MM.1S (cell line): ENCODE measurements around the gene USPL1.
"Not testable (repeated sequence)": the region's sequence is repeated elsewhere in the genome, so short reads cannot be mapped to it uniquely, and the experiment has no call there.

Experiments
- DNase-seq: peaks from one replicate; pipeline ENCODE4 v3.0.0-alpha.2; 2015
- H2AFZ ChIP-seq: fragments of 300-600 bp; sonication (generic); 2 replicates; pipeline ENCODE4 v1.6.0; 2016; ENCODE audit warnings: antibody characterized with exemption, low read length
- H3F3A ChIP-seq: fragments of 300-600 bp; sonication (generic); 2 replicates; pipeline ENCODE4 v1.6.1; 2016; ENCODE audit warnings: mild to moderate bottlenecking, antibody characterized with exemption, low read length, moderate library complexity, mixed read lengths; ENCODE audit not compliant: insufficient read depth
- H3K27ac ChIP-seq: fragments of 300-600 bp; sonication (generic); 2 replicates; pipeline ENCODE4 v1.5.1; 2016; ENCODE audit warnings: mild to moderate bottlenecking, low read length
- H3K27me3 ChIP-seq: fragments of 300-600 bp; sonication (generic); replicated peaks from 2 replicates; pipeline ENCODE4 v1.6.0; 2016; ENCODE audit warnings: low read length; ENCODE audit not compliant: insufficient read depth
- H3K36me3 ChIP-seq: fragments of 300-600 bp; sonication (generic); replicated peaks from 2 replicates; pipeline ENCODE4 v1.6.1; 2016; ENCODE audit warnings: mild to moderate bottlenecking, low read length, mixed read lengths; ENCODE audit not compliant: insufficient read depth
- H3K4me1 ChIP-seq: fragments of 300-600 bp; sonication (generic); 2 replicates; pipeline ENCODE4 v1.6.1; 2016; ENCODE audit warnings: low read length, mixed read lengths
- H3K4me2 ChIP-seq: fragments of 300-600 bp; sonication (generic); 2 replicates; pipeline ENCODE4 v1.6.0; 2016; ENCODE audit warnings: low read depth, low read length
- H3K4me3 ChIP-seq: fragments of 300-600 bp; sonication (generic); 2 replicates; pipeline ENCODE4 v1.5.1; 2016; ENCODE audit warnings: low read length, mixed read lengths
- H3K79me2 ChIP-seq: fragments of 300-600 bp; sonication (generic); 2 replicates; pipeline ENCODE4 v1.6.1; 2016; ENCODE audit warnings: mixed run types, low read length, mixed read lengths
- H3K9ac ChIP-seq: fragments of 300-600 bp; sonication (generic); 2 replicates; pipeline ENCODE4 v1.6.1; 2016; ENCODE audit warnings: low read length, mixed read lengths
- H3K9me2 ChIP-seq: fragments of 300-600 bp; sonication (generic); replicated peaks from 2 replicates; pipeline ENCODE4 v1.6.1; 2016; ENCODE audit warnings: mild to moderate bottlenecking, low read length, mixed read lengths; ENCODE audit not compliant: insufficient read depth
- H3K9me3 ChIP-seq: fragments of 300-600 bp; sonication (generic); replicated peaks from 2 replicates; pipeline ENCODE4 v1.6.1; 2016; ENCODE audit warnings: mild to moderate bottlenecking, low read length, mixed read lengths; ENCODE audit not compliant: insufficient read depth
- H4K20me1 ChIP-seq: fragments of 300-600 bp; sonication (generic); 2 replicates; pipeline ENCODE4 v1.6.1; 2016; ENCODE audit warnings: mild to moderate bottlenecking, low read length, moderate library complexity, mixed read lengths; ENCODE audit not compliant: insufficient read depth
- CTCF ChIP-seq: fragments of 300-600 bp; sonication (generic); IDR thresholded peaks from 2 replicates; pipeline ENCODE4 v1.5.1; 2016; ENCODE audit warnings: antibody characterized with exemption, low read length, mixed read lengths
- EZH2 ChIP-seq: fragments of 300-600 bp; sonication (generic); optimal IDR thresholded peaks from 2 replicates; pipeline ENCODE3; 2017; ENCODE audit warnings: low read depth, mild to moderate bottlenecking, antibody characterized with exemption, low read length, mixed read lengths
- EZH2phosphoT487 ChIP-seq: fragments of 300-600 bp; sonication (generic); IDR thresholded peaks from 2 replicates; pipeline ENCODE4 v1.6.1; 2018; ENCODE audit warnings: antibody characterized with exemption, low read length

The USPL1 gene

GRCh38 chr13:30645629-30646028, 27.9 kb downstream of the USPL1 start:
- H3K4me1 ChIP-seq: no peaks in the 10 kb centered on the region
- H3K4me2 ChIP-seq: no peak overlapping the region
- no peak for DNase-seq
- H3K9ac ChIP-seq: no peak overlapping the region
- no peaks in the 10 kb centered on the region for H3K27me3 ChIP-seq
- no peaks in the 10 kb centered on the region for H3K9me2 ChIP-seq
- H4K20me1 ChIP-seq: no peaks in the 10 kb centered on the region
- H3K79me2 ChIP-seq: peaks cover 30% of the 10 kb centered on the region; the same call in 1 of the 2 replicates
- no peak overlapping the region for H3K27ac ChIP-seq
- no peaks in the 10 kb centered on the region; the same call in 1 of the 2 replicates for H3K36me3 ChIP-seq
- no peak overlapping the region for H2AFZ ChIP-seq
- no peak for TF ChIP-seq EZH2phosphoT487
- H3K4me3 ChIP-seq: no peak overlapping the region
- H3F3A ChIP-seq: no peaks in the 10 kb centered on the region
- no peaks in the 10 kb centered on the region for H3K9me3 ChIP-seq

GRCh38 chr13:30647420-30647819, 29.7 kb downstream of the USPL1 start:
- H2AFZ ChIP-seq: no peak overlapping the region
- H3K36me3 ChIP-seq: no peaks in the 10 kb centered on the region; the same call in 1 of the 2 replicates
- H3K79me2 ChIP-seq: peaks cover 29% of the 10 kb centered on the region; the same call in 1 of the 2 replicates
- H3F3A ChIP-seq: no peaks in the 10 kb centered on the region
- H3K27ac ChIP-seq: no peak overlapping the region
- TF ChIP-seq EZH2 (no peak), EZH2phosphoT487 (no peak), CTCF (no peak)
- H3K27me3 ChIP-seq: no peaks in the 10 kb centered on the region
- H3K9ac ChIP-seq: no peak overlapping the region
- H3K4me1 ChIP-seq: 0 out of 2 replicates have a peak, but pooled peaks cover 6% of the 10 kb centered on the region
- DNase-seq: no peak
- H3K9me2 ChIP-seq: no peaks in the 10 kb centered on the region
- no peak overlapping the region for H3K4me3 ChIP-seq
- H3K4me2 ChIP-seq: no peak overlapping the region
- no peaks in the 10 kb centered on the region for H3K9me3 ChIP-seq
- no peaks in the 10 kb centered on the region for H4K20me1 ChIP-seq

GRCh38 chr13:30647824-30648521, 30.3 kb downstream of the USPL1 start:
- H3K27ac ChIP-seq: no peak overlapping the region
- no peak overlapping the region for H3K4me3 ChIP-seq
- H2AFZ ChIP-seq: no peak overlapping the region
- no peak overlapping the region for H3K9ac ChIP-seq
- H3K4me2 ChIP-seq: no peak overlapping the region
- H3K36me3 ChIP-seq: no peaks in the 10 kb centered on the region
- H3K9me2 ChIP-seq: no peaks in the 10 kb centered on the region
- 0 out of 2 replicates have a peak, but pooled peaks cover 12% of the 10 kb centered on the region for H3K4me1 ChIP-seq
- TF ChIP-seq CTCF (no peak), EZH2phosphoT487 (no peak), EZH2 (no peak)
- H3K79me2 ChIP-seq: peaks cover 24% of the 10 kb centered on the region; the same call in 1 of the 2 replicates
- H4K20me1 ChIP-seq: no peaks in the 10 kb centered on the region
- DNase-seq: no peak
- H3F3A ChIP-seq: no peaks in the 10 kb centered on the region
- no peaks in the 10 kb centered on the region for H3K9me3 ChIP-seq
- no peaks in the 10 kb centered on the region for H3K27me3 ChIP-seq

- no peak overlapping the region for H3K9ac ChIP-seq
- no peaks in the 10 kb centered on the region for H3K36me3 ChIP-seq
- peaks cover 1% of the 10 kb centered on the region; the same call in 1 of the 2 replicates for H3F3A ChIP-seq
Measured at GRCh38 chr13:30648522-30649012, 30.8 kb downstream of the USPL1 start.

GRCh38 chr13:30651648-30652047, 33.9 kb downstream of the USPL1 start:
- not testable (repeated sequence) for DNase-seq, H4K20me1 ChIP-seq, H3K36me3 ChIP-seq, H3K9ac ChIP-seq, H3K9me2 ChIP-seq, H3K4me3 ChIP-seq, H3K27ac ChIP-seq, H3K27me3 ChIP-seq, H3F3A ChIP-seq, H3K4me2 ChIP-seq, H3K9me3 ChIP-seq, H2AFZ ChIP-seq
- peaks cover 23% of the 10 kb centered on the region for H3K4me1 ChIP-seq
- peaks cover 28% of the 10 kb centered on the region for H3K79me2 ChIP-seq

More at GRCh38 chr13:30648522-30649012, 30.8 kb downstream of the USPL1 start:
- no peak overlapping the region for H3K27ac ChIP-seq
- DNase-seq: no peak
- TF ChIP-seq EZH2 (no peak), CTCF (no peak), EZH2phosphoT487 (no peak)
- H3K27me3 ChIP-seq: no peaks in the 10 kb centered on the region
- H3K9me2 ChIP-seq: no peaks in the 10 kb centered on the region
- H4K20me1 ChIP-seq: no peaks in the 10 kb centered on the region
- H3K79me2 ChIP-seq: peaks cover 21% of the 10 kb centered on the region; the same call in 1 of the 2 replicates
- no peak overlapping the region for H3K4me2 ChIP-seq
- H3K9me3 ChIP-seq: no peaks in the 10 kb centered on the region
- H3K4me3 ChIP-seq: no peak overlapping the region
- H3K4me1 ChIP-seq: peaks cover 16% of the 10 kb centered on the region; the same call in 1 of the 2 replicates
- no peak overlapping the region for H2AFZ ChIP-seq
